B cell (primary cell): ENCODE measurements around the gene SPRR2A. TPM values are rescaled to one million over a fixed set of nuclear protein-coding genes. Genes with fewer than 3 reads are reported as not detected.
"Not testable (repeated sequence)": the region's sequence is repeated elsewhere in the genome, so short reads cannot be mapped to it uniquely, and the experiment has no call there.

Experiments
- ATAC-seq: fragments of 200-7000 bp; cut with Tn5 transposase; one replicate; pipeline ENCODE4 v1.10.0; 2021; ENCODE audit warnings: low read depth, mild to moderate bottlenecking, moderate number of reproducible peaks, moderate library complexity
- CTCF ChIA-PET: fragments of 350-600 bp; sonication (Branson Sonifier 250); formaldehyde crosslinking; loops from one replicate; lab custom pipeline; 2021; ENCODE audit warnings: antibody characterized with exemption, inconsistent platforms; lab: Charles Lee
- POLR2A ChIA-PET: fragments of 350-600 bp; sonication (Branson Sonifier 250); formaldehyde crosslinking; loops from one replicate; lab custom pipeline; 2021; ENCODE audit warnings: antibody characterized with exemption; lab: Charles Lee
- DNase-seq: peaks from one replicate; pipeline ENCODE4 v3.0.0; 2013
- H2AFZ ChIP-seq: 2 replicates; pipeline ENCODE4 v1.6.1; 2012; ENCODE audit warnings: mild to moderate bottlenecking, low read depth, low read length; ENCODE audit not compliant: insufficient read depth, poor library complexity, severe bottlenecking
- H3K27ac ChIP-seq, 2 donors: 1 replicate in 1 of 2; 2 replicates in 1 of 2; pipeline ENCODE4 v1.5.1; 2012 to 2013; ENCODE audit warnings: low read length in 2 of 2, mild to moderate bottlenecking in 2 of 2, moderate library complexity in 1 of 2
- H3K27me3 ChIP-seq, 4 experiments: fragments of 200-600 bp in 1 of 4; sonication (generic) in 1 of 4; replicated peaks in 1 of 4; 1 replicate in 2 of 4; 2 replicates in 2 of 4; pipeline versions ENCODE4 v1.6.1 to v1.7.0; 2013 to 2016; ENCODE audit warnings: low read length in 3 of 4, mild to moderate bottlenecking in 2 of 4, mixed read lengths in 1 of 4, moderate library complexity in 1 of 4; ENCODE audit not compliant: insufficient read depth in 4 of 4, control insufficient read depth in 3 of 4; ENCODE audit errors: control extremely low read depth in 1 of 4
- H3K36me3 ChIP-seq, 2 experiments: replicated peaks in 1 of 2; 1 replicate in 1 of 2; 2 replicates in 1 of 2; pipeline versions ENCODE4 v1.6.1 to v1.7.1; 2013; ENCODE audit warnings: low read length in 1 of 2; ENCODE audit not compliant: insufficient read depth in 2 of 2, control insufficient read depth in 1 of 2; ENCODE audit errors: control extremely low read depth in 1 of 2, extremely low read depth in 1 of 2
- H3K4me1 ChIP-seq, 2 donors: fragments of 200-600 bp in 1 of 2; sonication (generic) in 1 of 2; 1 replicate in 1 of 2; 2 replicates in 1 of 2; pipeline versions ENCODE4 v1.5.1 to v1.6.1; 2013 to 2017; ENCODE audit warnings: low read length in 2 of 2; ENCODE audit not compliant: control insufficient read depth in 2 of 2, insufficient read depth in 2 of 2
- H3K4me2 ChIP-seq: replicated peaks from 2 replicates; pipeline ENCODE3; 2012; ENCODE audit warnings: mild to moderate bottlenecking, low read depth, low read length; ENCODE audit not compliant: poor library complexity, severe bottlenecking
- H3K4me3 ChIP-seq, 5 experiments: fragments of 200-600 bp in 1 of 5; sonication (generic) in 1 of 5; 1 replicate in 3 of 5; 2 replicates in 2 of 5; pipeline versions ENCODE4 v1.5.1 to v1.7.0; 2011 to 2016; ENCODE audit warnings: low read length in 4 of 5, mild to moderate bottlenecking in 4 of 5, low read depth in 2 of 5, control low read depth in 1 of 5, moderate library complexity in 1 of 5; ENCODE audit not compliant: insufficient read depth in 1 of 5; ENCODE audit errors: control extremely low read depth in 1 of 5, extremely low read depth in 1 of 5
- H3K79me2 ChIP-seq: fragments of 200-600 bp; sonication (generic); one replicate; pipeline ENCODE4 v1.6.0; 2016; ENCODE audit warnings: low read length; ENCODE audit not compliant: control insufficient read depth, insufficient read depth
- H3K9ac ChIP-seq: fragments of 200-600 bp; sonication (generic); 2 replicates; pipeline ENCODE4 v1.6.1; 2017; ENCODE audit warnings: mild to moderate bottlenecking, low read length, moderate library complexity
- H3K9me3 ChIP-seq, 3 donors: one replicate each; pipeline versions ENCODE4 v1.6.1 to v1.7.1; 2013; ENCODE audit warnings: low read length in 2 of 3; ENCODE audit not compliant: control insufficient read depth in 2 of 3, insufficient read depth in 1 of 3; ENCODE audit errors: control extremely low read depth in 1 of 3
- H4K20me1 ChIP-seq: 2 replicates; pipeline ENCODE4 v1.6.0; 2012; ENCODE audit warnings: mild to moderate bottlenecking, low read length; ENCODE audit not compliant: insufficient read depth, control insufficient read depth, poor library complexity, severe bottlenecking
- H3K27ac Mint-ChIP-seq: one replicate; pipeline ENCODE4 v1.8.0; 2021; ENCODE audit warnings: mixed read lengths
- H3K27me3 Mint-ChIP-seq: one replicate; pipeline ENCODE4 v1.8.0; 2021; ENCODE audit warnings: mixed read lengths
- H3K4me1 Mint-ChIP-seq: one replicate; pipeline ENCODE4 v1.8.0; 2021; ENCODE audit warnings: mixed read lengths
- H3K4me3 Mint-ChIP-seq: one replicate; pipeline ENCODE4 v1.8.0; 2021; ENCODE audit warnings: mixed read lengths
- H3K9me3 Mint-ChIP-seq: one replicate; pipeline ENCODE4 v1.8.0; 2022; ENCODE audit warnings: mixed read lengths; ENCODE audit not compliant: insufficient read depth
- EZH2 ChIP-seq: IDR thresholded peaks from 2 replicates; pipeline ENCODE4 v1.6.1; 2012; ENCODE audit warnings: borderline replicate concordance, low read depth, mild to moderate bottlenecking, moderate library complexity, low read length; ENCODE audit not compliant: insufficient read depth, poor library complexity, severe bottlenecking
- WGBS: methylation state at CpG from one replicate; pipeline ENCODE4 v1.1.5; 2013; ENCODE audit warnings: missing lambda C conversion rate; ENCODE audit not compliant: insufficient coverage; 5-methylcytosine and 5-hydroxymethylcytosine counted together
- intact Hi-C: fragments of 100-400 bp; cut with micrococcal nuclease; formaldehyde crosslinking; loops from one replicate; pipeline ENCODE4 v1.10.0; 2022
- polyA plus RNA-seq: library from polyadenylated mRNA; depleted of rRNA; stranded (reverse); fragments of >200 nt; gene quantifications from 2 replicates; pipeline ENCODE4 v1.2.3, GENCODE V29; 2012
- total RNA-seq, 2 donors: library from RNA; stranded (reverse); fragments of 120-200 nt in 1 of 2; gene quantifications; 1 replicate in 1 of 2; 2 replicates in 1 of 2; pipeline versions ENCODE4 v1.2.3 to v1.2.4, GENCODE V29; 2013 to 2022
- TF ChIP-seq, protein P1 (sequence below): fragments of 200-600 bp; IDR thresholded peaks from one replicate; pipeline ENCODE4 v1.8.0; 2022; ENCODE audit warnings: antibody characterized with exemption, mild to moderate bottlenecking

SPRR2A gene
- total and polyA plus RNA-seq, 2 donors (not counting 1 experiment from before 2014, with no cell fraction given): not detected

DNA sequence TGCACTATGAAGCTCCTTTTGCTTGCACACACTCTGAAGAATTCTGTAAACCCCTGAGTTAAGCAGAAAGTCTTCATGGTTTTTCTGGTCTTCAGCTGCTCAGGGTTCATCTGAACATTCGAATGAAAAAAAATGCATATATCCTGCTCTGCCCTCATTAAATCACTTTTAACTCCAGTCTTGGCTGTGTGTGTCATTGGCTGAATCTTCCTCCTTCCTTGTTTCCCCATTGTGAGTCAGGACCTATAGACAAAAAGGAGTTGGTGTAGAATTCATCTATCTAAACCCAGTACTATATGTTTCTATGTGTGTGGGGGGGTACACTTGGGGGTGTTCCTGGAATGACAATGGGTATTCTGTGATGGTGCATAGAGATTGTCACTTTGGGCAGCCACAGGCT lies 32.9 kb downstream of the SPRR2A start:
- H3K79me2 ChIP-seq: no peaks in the 10 kb centered on the region
- ATAC-seq (no peak), DNase-seq (no peak)
- WGBS: no CpG with 5 or more reads among the region's 1 CpG
- TF ChIP-seq, protein P1, sequence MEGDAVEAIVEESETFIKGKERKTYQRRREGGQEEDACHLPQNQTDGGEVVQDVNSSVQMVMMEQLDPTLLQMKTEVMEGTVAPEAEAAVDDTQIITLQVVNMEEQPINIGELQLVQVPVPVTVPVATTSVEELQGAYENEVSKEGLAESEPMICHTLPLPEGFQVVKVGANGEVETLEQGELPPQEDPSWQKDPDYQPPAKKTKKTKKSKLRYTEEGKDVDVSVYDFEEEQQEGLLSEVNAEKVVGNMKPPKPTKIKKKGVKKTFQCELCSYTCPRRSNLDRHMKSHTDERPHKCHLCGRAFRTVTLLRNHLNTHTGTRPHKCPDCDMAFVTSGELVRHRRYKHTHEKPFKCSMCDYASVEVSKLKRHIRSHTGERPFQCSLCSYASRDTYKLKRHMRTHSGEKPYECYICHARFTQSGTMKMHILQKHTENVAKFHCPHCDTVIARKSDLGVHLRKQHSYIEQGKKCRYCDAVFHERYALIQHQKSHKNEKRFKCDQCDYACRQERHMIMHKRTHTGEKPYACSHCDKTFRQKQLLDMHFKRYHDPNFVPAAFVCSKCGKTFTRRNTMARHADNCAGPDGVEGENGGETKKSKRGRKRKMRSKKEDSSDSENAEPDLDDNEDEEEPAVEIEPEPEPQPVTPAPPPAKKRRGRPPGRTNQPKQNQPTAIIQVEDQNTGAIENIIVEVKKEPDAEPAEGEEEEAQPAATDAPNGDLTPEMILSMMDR: no peak
- TF ChIP-seq EZH2: no peak
- H3K36me3 ChIP-seq: no peaks in the 10 kb centered on the region
- no peak overlapping the region for H3K4me3 ChIP-seq
- Mint-ChIP-seq H3K9me3 (peaks cover 5% of the 10 kb centered on the region), H3K27me3 (peaks cover 44% of the 10 kb centered on the region), H3K4me3 (no peak overlapping the region), H3K27ac (no peak overlapping the region), H3K4me1 (peaks cover 5% of the 10 kb centered on the region)
- H3K4me1 ChIP-seq: no peaks in the 10 kb centered on the region
- peaks cover 0 to 4% (median 0%) of the 10 kb centered on the region in 4 experiments for H3K27me3 ChIP-seq
- no peak overlapping the region for H2AFZ ChIP-seq
- CTCF ChIA-PET: no interaction called here
- H3K9me3 ChIP-seq: peaks cover 0 to 3% (median 1%) of the 10 kb centered on the region in 3 donors
- POLR2A ChIA-PET: no interaction called here
- no peaks in the 10 kb centered on the region for H4K20me1 ChIP-seq
- no peak overlapping the region for H3K9ac ChIP-seq
- intact Hi-C loops: no loop called here
- H3K4me2 ChIP-seq: no peak overlapping the region
- H3K27ac ChIP-seq: no peak overlapping the region

- no peaks in the 10 kb centered on the region for H4K20me1 ChIP-seq
- H3K4me2 ChIP-seq: no peak overlapping the region
- H3K4me3 ChIP-seq: no peak overlapping the region
- H2AFZ ChIP-seq: no peak overlapping the region
- H3K36me3 ChIP-seq: no peaks in the 10 kb centered on the region
- H3K9ac ChIP-seq: no peak overlapping the region
- ATAC-seq: no peak
- Mint-ChIP-seq H3K27me3 (peaks cover 38% of the 10 kb centered on the region), H3K27ac (no peak overlapping the region), H3K4me3 (no peak overlapping the region), H3K9me3 (peaks cover 2% of the 10 kb centered on the region), H3K4me1 (peaks cover 5% of the 10 kb centered on the region)
- peaks cover 0 to 7% (median 0%) of the 10 kb centered on the region in 3 donors for H3K9me3 ChIP-seq
- no peak for DNase-seq
- H3K27me3 ChIP-seq: peaks cover 0 to 4% (median under 1%) of the 10 kb centered on the region in 4 experiments
- intact Hi-C loops: no loop called here
- ChIA-PET POLR2A (no interaction called here), CTCF (no interaction called here)
- H3K79me2 ChIP-seq: no peaks in the 10 kb centered on the region
- H3K4me1 ChIP-seq: no peaks in the 10 kb centered on the region
- 99% methylated on average over 7 of the region's 7 CpGs for WGBS
- H3K27ac ChIP-seq: no peak overlapping the region
- TF ChIP-seq, protein P1: no peak
- no peak for TF ChIP-seq EZH2
Measured at GRCh38 chr1:153023109-153023508, 34.2 kb downstream of the SPRR2A start.

- H3K9me3 Mint-ChIP-seq, H4K20me1 ChIP-seq, H3K79me2 ChIP-seq, H3K4me1 ChIP-seq, H3K4me3 Mint-ChIP-seq, H3K4me1 Mint-ChIP-seq, POLR2A ChIA-PET, DNase-seq, H3K9ac ChIP-seq, H3K27ac Mint-ChIP-seq, H2AFZ ChIP-seq, H3K4me3 ChIP-seq, H3K27me3 ChIP-seq, ATAC-seq, H3K4me2 ChIP-seq, H3K27ac ChIP-seq, intact Hi-C loops, H3K36me3 ChIP-seq: not testable (repeated sequence)
- CTCF ChIA-PET: interaction anchor here (0.6 kb wide), 1 partner anchor 15 kb away, joined by 3 read pairs; no protein-coding TSS in a partner anchor
- H3K9me3 ChIP-seq: peaks cover 0 to 11% (median 0%) of the 10 kb centered on the region in 3 donors
- WGBS: 10% methylated on average over 6 of the region's 9 CpGs
- H3K27me3 Mint-ChIP-seq: peaks cover 37% of the 10 kb centered on the region
Measured at GRCh38 chr1:153022340-153022739, 35.0 kb downstream of the SPRR2A start.
